Endodermal cell (in vitro differentiated cells): ENCODE results near the gene TULP4. TPM values are rescaled to one million over a fixed set of nuclear protein-coding genes. Genes with fewer than 3 reads are reported as not detected.

Source experiments
- DNase-seq: peaks from one replicate; pipeline ENCODE4 v3.0.0-alpha.2; 2017
- H3K27ac ChIP-seq: 2 replicates; pipeline ENCODE4 v1.5.1; 2013; ENCODE audit warnings: mild to moderate bottlenecking, low read depth, low read length, moderate library complexity
- H3K27me3 ChIP-seq: 2 replicates; pipeline ENCODE4 v1.6.1; 2013; ENCODE audit warnings: mild to moderate bottlenecking, low read length, moderate library complexity; ENCODE audit not compliant: insufficient read depth, control insufficient read depth, poor library complexity, severe bottlenecking
- H3K36me3 ChIP-seq: 2 replicates; pipeline ENCODE4 v1.7.0; 2013; ENCODE audit warnings: mild to moderate bottlenecking, low read length, moderate library complexity; ENCODE audit not compliant: control insufficient read depth, insufficient read depth
- H3K4me1 ChIP-seq: one replicate; pipeline ENCODE4 v1.7.0; 2013; ENCODE audit warnings: low read length; ENCODE audit not compliant: control insufficient read depth, insufficient read depth
- H3K4me3 ChIP-seq: 2 replicates; pipeline ENCODE4 v1.5.1; 2013; ENCODE audit warnings: mild to moderate bottlenecking, low read length, moderate library complexity
- H3K9ac ChIP-seq: 2 replicates; pipeline ENCODE4 v1.6.1; 2013; ENCODE audit warnings: mild to moderate bottlenecking, low read length, moderate library complexity; ENCODE audit not compliant: poor library complexity, severe bottlenecking; ENCODE audit errors: extremely low read depth
- H3K9me3 ChIP-seq: 2 replicates; pipeline ENCODE4 v1.6.1; 2013; ENCODE audit warnings: mild to moderate bottlenecking, low read length, moderate library complexity; ENCODE audit not compliant: control insufficient read depth
- H3K27ac Mint-ChIP-seq: 2 replicates; pipeline ENCODE4 v1.8.0; 2020; ENCODE audit warnings: mixed read lengths
- H3K27me3 Mint-ChIP-seq: 2 replicates; pipeline ENCODE4 v1.8.0; 2021; ENCODE audit warnings: mild to moderate bottlenecking, mixed read lengths; ENCODE audit not compliant: insufficient read depth
- H3K36me3 Mint-ChIP-seq: 2 replicates; pipeline ENCODE4 v1.8.0; 2020; ENCODE audit warnings: low read depth, mixed read lengths
- H3K4me1 Mint-ChIP-seq: 2 replicates; pipeline ENCODE4 v1.8.0; 2020; ENCODE audit warnings: mixed read lengths
- H3K4me3 Mint-ChIP-seq: 2 replicates; pipeline ENCODE4 v1.8.0; 2020; ENCODE audit warnings: mild to moderate bottlenecking, moderate library complexity, mixed read lengths
- H3K9me3 Mint-ChIP-seq: 2 replicates; pipeline ENCODE4 v1.8.0; 2020; ENCODE audit warnings: mild to moderate bottlenecking, mixed read lengths
- CTCF ChIP-seq: fragments of 200-600 bp; sonication (generic); conservative IDR thresholded peaks from 2 replicates; pipeline ENCODE4 v1.5.0; 2021; ENCODE audit warnings: antibody characterized with exemption, mild to moderate bottlenecking
- WGBS, 2 experiments: methylation state at CpG; one replicate each; pipeline versions ENCODE4 v1.1.5 to v1.1.7; 2013; ENCODE audit warnings: missing lambda C conversion rate in 2 of 2, mixed read lengths in 1 of 2; ENCODE audit not compliant: insufficient coverage in 1 of 2, insufficient read length in 1 of 2; 5-methylcytosine and 5-hydroxymethylcytosine counted together
- total RNA-seq, 2 donors: library from RNA; stranded (reverse); fragmentation: NEBNext Ultra II Directional in 1 of 2; extraction: Animal tissue kit (Norgen Biotek cat#: 25700) in 1 of 2; gene quantifications; 2 replicates in 1 of 2; 3 replicates in 1 of 2; pipeline ENCODE4 v1.2.1, GENCODE V29; 2021

TULP4 gene
- total RNA-seq, 2 donors from 2014 or later = 102 to 103 TPM

- Mint-ChIP-seq H3K4me1 (no peaks in the 10 kb centered on the region), H3K9me3 (peaks cover 9% of the 10 kb centered on the region), H3K27ac (no peak overlapping the region), H3K27me3 (peaks cover 27% of the 10 kb centered on the region), H3K36me3 (no peaks in the 10 kb centered on the region), H3K4me3 (no peak overlapping the region)
- WGBS, 2 experiments = 92 to 100% methylated on average over 1 to 2 of the region's 2 CpGs
- TF ChIP-seq CTCF = no peak
- no peak for DNase-seq
- H3K9ac ChIP-seq = no peak overlapping the region
- H3K4me3 ChIP-seq = no peak overlapping the region
- H3K27ac ChIP-seq = no peak overlapping the region
- no peaks in the 10 kb centered on the region for H3K27me3 ChIP-seq
- H3K9me3 ChIP-seq = no peaks in the 10 kb centered on the region
- no peaks in the 10 kb centered on the region for H3K4me1 ChIP-seq
- no peaks in the 10 kb centered on the region for H3K36me3 ChIP-seq
Measured at GRCh38 chr6:158531970-158532369, 219.7 kb downstream of the TULP4 start.

GRCh38 chr6:158536084-158536890 lies 224.0 kb downstream of the TULP4 start:
- Histone ChIP-seq H3K4me1 (no peaks in the 10 kb centered on the region), H3K27ac (no peak overlapping the region), H3K27me3 (no peaks in the 10 kb centered on the region), H3K4me3 (peak overlapping the region; percentile 81), H3K9ac (no peak overlapping the region), H3K36me3 (no peaks in the 10 kb centered on the region), H3K9me3 (no peaks in the 10 kb centered on the region)
- DNase-seq = peak; percentile 95
- WGBS, 2 experiments = 0 to 1% methylated on average over 19 to 75 of the region's 75 CpGs
- H3K4me3 Mint-ChIP-seq = peak overlapping the region; percentile 67
- H3K27ac Mint-ChIP-seq = no peak overlapping the region
- H3K27me3 Mint-ChIP-seq = peaks cover 31% of the 10 kb centered on the region
- H3K36me3 Mint-ChIP-seq = no peaks in the 10 kb centered on the region
- H3K9me3 Mint-ChIP-seq = no peaks in the 10 kb centered on the region
- no peaks in the 10 kb centered on the region for H3K4me1 Mint-ChIP-seq
- no peak for TF ChIP-seq CTCF

GRCh38 chr6:158536891-158537798 lies 224.9 kb downstream of the TULP4 start:
- H3K9ac ChIP-seq = no peak overlapping the region
- no peaks in the 10 kb centered on the region for H3K4me1 ChIP-seq
- Mint-ChIP-seq H3K4me1 (no peaks in the 10 kb centered on the region), H3K27ac (no peak overlapping the region), H3K9me3 (no peaks in the 10 kb centered on the region), H3K27me3 (peaks cover 31% of the 10 kb centered on the region), H3K4me3 (peak overlapping the region; percentile 67), H3K36me3 (no peaks in the 10 kb centered on the region)
- no peaks in the 10 kb centered on the region for H3K27me3 ChIP-seq
- H3K9me3 ChIP-seq = no peaks in the 10 kb centered on the region
- H3K36me3 ChIP-seq = no peaks in the 10 kb centered on the region
- H3K4me3 ChIP-seq = peak overlapping the region; percentile 81
- DNase-seq = peak; percentile 92
- H3K27ac ChIP-seq = no peak overlapping the region
- 4 to 14% methylated on average over 18 to 94 of the region's 94 CpGs for WGBS, 2 experiments
- peak; percentile 32 for TF ChIP-seq CTCF
